22Rv1 (cell line): ENCODE measurements around the gene SVIL.
"Not testable (repeated sequence)": the region's sequence is repeated elsewhere in the genome, so short reads cannot be mapped to it uniquely, and the experiment has no call there.

Experiments
- H3K27ac ChIP-seq: fragments of 450-650 bp; 2 replicates; pipeline ENCODE4 v1.5.1; 2017
- ZFX ChIP-seq: fragments of 450-650 bp; IDR thresholded peaks from 2 replicates; pipeline ENCODE4 v1.6.1; 2017; ENCODE audit warnings: antibody characterized with exemption, borderline replicate concordance
- TF ChIP-seq, protein P1 (sequence below): fragments of 450-650 bp; IDR thresholded peaks from 2 replicates; pipeline ENCODE4 v1.5.1; 2017; ENCODE audit warnings: mild to moderate bottlenecking

SVIL gene

DNA sequence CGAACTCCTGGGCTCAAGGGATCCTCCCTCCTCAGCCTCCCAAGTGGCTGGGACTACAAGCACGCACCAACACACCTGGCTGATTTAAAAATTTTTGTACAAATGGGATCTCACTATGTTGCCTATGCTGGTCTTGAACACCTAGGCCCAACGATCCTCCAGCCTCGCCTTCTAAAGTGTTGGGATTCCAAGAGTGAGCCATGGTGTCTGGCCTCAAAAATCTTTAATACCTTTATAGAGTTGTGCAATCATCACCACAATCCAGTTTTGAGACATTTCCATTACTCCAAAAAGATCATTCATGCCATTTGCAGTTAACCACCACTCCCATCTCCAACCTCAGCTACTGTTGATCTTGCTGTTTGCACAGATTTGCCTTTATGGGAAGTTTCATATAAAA is 180.5 kb downstream of the SVIL start:
- no peak for TF ChIP-seq ZFX
- TF ChIP-seq, protein P1, sequence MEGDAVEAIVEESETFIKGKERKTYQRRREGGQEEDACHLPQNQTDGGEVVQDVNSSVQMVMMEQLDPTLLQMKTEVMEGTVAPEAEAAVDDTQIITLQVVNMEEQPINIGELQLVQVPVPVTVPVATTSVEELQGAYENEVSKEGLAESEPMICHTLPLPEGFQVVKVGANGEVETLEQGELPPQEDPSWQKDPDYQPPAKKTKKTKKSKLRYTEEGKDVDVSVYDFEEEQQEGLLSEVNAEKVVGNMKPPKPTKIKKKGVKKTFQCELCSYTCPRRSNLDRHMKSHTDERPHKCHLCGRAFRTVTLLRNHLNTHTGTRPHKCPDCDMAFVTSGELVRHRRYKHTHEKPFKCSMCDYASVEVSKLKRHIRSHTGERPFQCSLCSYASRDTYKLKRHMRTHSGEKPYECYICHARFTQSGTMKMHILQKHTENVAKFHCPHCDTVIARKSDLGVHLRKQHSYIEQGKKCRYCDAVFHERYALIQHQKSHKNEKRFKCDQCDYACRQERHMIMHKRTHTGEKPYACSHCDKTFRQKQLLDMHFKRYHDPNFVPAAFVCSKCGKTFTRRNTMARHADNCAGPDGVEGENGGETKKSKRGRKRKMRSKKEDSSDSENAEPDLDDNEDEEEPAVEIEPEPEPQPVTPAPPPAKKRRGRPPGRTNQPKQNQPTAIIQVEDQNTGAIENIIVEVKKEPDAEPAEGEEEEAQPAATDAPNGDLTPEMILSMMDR: no peak
- H3K27ac ChIP-seq: no peak overlapping the region

DNA sequence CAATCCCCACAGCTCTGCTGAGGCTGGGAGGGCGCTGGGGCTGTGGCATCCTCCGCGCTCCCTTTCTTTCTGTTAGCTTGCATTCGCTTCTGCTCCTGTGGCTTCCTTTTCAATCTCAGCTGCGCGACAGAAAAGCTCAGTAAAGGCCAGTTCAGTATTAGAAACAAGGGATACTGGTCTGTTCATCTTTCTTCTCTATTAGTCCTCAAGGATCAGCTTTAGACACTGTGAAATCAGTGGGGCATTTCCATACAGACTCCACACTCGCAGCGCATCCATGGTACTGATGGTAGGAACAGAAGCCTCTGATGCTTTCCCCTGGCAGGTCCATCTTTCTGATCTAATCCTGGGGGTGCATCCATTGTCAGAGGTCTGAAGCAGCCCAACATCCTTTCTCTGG is 182.2 kb downstream of the SVIL start:
- no peak overlapping the region for H3K27ac ChIP-seq
- TF ChIP-seq ZFX: no peak
- TF ChIP-seq, protein P1: no peak

DNA sequence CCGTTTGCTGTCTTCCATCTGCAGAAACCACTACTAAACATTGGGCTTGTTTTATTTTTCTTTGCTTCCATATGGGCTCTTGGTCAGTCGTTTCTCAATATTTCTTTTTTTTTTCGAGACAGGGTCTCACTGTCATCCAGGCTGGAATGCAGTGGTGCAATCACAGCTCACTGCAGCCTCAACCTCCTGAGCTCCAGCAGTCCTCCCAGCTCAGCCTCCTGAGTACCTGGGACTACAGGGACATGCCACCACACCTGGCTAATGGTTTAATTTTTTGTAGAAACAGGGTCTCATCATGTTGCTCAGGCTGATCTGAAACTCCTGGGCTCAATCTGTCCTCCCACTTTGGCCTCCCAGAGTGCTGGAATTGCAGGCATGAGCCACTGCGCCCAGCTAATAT is 182.8 kb downstream of the SVIL start:
- TF ChIP-seq ZFX: no peak
- TF ChIP-seq, protein P1: no peak
- H3K27ac ChIP-seq: no peak overlapping the region

DNA sequence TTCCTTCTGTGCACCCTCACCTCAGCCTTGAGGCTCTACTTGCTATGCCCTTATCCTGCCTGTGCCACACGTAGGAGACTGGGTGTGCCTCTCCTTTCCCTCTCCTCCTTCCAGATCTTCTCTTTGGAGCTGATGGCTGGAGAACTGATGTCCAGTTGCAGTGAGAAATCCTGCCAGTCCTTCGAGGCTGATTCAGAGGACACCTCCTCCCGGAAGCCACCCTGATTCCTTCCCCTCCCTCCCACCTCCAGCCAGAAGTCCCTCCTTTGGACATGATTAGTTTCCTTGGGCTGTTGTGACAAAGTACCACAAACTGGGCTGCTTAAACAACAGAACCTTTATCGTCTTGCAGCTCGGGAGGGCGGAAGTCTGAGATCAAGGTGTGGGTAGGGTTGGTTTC is 184.4 kb downstream of the SVIL start:
- H3K27ac ChIP-seq: no peak overlapping the region
- TF ChIP-seq, protein P1: no peak
- no peak for TF ChIP-seq ZFX

DNA sequence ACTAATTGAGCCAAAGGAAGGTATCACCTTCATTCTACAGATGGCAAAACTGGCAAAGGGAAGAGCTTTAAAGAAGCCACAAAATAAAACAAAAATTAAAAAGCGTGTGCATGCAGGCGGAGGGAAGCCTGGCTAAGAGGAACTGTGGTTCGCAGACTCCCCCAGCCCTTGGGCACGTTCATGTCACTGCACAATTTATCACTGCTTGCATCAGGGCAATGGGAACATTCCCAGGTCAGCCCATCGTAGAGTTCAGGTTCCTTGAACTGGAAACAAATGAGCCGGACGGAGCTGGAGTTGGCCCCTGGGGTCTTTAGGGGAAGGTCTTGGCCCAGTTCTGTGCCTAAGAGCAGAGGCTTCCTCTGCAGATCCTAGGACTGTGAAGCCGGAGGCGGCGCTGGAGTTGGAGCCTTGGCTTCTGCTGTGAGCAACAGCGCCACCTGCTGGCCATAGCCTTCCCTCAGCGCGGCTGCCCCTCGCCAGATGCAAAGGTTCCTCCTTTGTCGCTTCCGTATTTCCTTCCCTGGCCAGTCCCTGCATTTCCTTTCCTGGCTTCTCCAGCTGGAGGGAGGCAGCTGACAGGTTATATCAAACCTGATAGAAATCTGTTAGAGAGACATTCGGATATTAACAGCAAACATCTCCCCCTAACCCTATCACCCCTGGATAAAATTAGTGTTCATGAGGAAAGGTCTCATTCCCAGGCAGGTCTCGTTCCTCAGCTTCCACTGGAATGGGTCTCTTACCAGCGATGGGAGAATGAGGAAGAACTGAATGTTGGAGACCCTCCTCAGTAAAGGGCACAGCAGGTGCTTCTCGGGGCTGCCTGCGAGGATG is 185.8 kb downstream of the SVIL start:
- not testable (repeated sequence) for H3K27ac ChIP-seq
- TF ChIP-seq, protein P1: peak; percentile 81

DNA sequence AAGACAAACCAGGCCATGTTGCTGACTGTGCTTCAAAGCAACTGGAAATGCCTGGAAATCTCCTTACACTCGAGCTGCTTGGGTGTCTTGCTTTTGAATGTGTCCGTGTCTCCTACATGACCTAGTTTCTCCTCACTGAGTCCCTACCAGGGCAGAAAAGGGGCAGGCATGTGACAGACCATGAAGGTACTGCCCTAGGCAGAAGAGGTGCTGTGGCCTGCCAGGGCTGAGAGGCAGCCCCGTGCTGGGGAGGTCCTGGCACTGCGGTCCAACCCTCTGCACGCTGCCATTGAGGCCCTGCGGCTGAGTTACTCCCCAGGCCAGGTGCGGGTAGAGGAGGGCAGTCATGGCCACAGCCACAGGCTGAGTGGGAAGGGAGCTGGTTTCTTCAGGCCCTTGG is 186.6 kb downstream of the SVIL start:
- TF ChIP-seq ZFX: no peak
- TF ChIP-seq, protein P1: no peak
- H3K27ac ChIP-seq: no peak overlapping the region

DNA sequence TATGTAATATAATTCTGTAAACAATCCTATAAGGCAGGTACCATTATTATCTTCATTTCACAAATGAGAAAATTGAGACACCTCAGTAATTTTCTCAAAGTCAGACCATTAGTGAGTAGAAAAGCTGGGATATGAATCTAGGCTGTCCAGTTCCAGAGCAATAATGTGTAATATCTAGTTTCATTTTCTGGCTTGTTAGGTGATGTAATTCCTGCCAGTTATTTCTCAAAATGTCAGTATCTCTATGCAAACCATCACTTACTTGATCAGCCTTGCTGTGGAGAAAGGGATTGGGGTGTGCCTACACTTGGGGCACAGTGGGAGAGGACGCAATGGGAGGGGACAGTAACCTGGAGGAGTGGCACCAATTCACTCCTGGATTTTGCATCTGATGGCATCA is 188.4 kb downstream of the SVIL start:
- no peak overlapping the region for H3K27ac ChIP-seq
- no peak for TF ChIP-seq ZFX
- TF ChIP-seq, protein P1: no peak
